HG03039 (cell line): Measurements from ENCODE around the gene TRPC3.

Experiments
- ATAC-seq: cut with Tn5 transposase; IDR thresholded peaks from one replicate; pipeline ENCODE4 v1.9.1; 2021; ENCODE audit warnings: mild to moderate bottlenecking, moderate library complexity; ENCODE audit not compliant: unreplicated experiment

Gene TRPC3

GRCh38 chr4:121876070-121876469 is 75.8 kb downstream of the TRPC3 start:
- ATAC-seq: no peak

DNA sequence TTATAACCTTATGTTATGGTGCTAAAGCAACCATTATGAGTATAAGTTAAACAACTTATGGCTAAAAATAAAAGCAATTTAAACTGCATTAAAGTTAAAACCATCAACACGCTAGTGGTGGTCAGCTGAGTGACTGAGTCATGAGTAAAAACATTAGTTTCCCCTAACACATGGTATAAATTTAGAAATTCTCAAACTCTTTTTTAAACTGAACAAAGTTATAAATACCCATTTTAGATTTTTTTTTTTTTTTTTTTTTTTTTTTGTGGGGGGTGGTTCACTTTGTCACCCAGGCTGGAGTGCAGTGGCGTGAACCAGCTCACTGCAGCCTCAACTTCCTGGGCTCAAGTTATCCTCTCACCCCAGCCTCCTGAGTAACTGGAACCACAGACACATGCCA is 76.2 kb downstream of the TRPC3 start:
- ATAC-seq: no peak

- no peak for ATAC-seq
These were observed 78.3 kb downstream of the TRPC3 start for GRCh38 chr4:121873604-121874003.

- ATAC-seq: peak; percentile 99
These were observed 81.7 kb downstream of the TRPC3 start, which contains the start of gene BBS7 for GRCh38 chr4:121869841-121870822. Gene BBS7, minus strand, starts transcription at chr4:121870474. Its CDS starts 161 bp downstream, at chr4:121870313.

DNA sequence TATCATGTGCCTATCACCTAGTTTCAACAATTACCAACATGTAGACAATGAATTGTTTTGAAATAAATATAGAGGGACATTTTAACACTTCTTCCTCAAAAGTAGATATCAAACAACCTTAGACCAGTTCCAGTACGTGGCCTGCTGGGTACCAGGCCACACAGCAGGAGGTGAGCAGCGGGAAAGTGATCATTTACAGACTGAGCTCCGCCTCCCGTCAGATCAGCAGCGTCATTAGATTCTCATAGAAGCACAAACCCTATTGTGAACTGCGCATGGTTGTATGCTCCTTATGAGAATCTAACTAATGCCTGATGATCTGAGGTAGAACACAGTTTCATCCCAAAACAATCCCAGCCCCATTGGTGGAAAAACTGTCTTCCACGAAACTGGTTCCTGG is 88.1 kb downstream of the TRPC3 start:
- no peak for ATAC-seq

- no peak for ATAC-seq
These were observed 90.4 kb downstream of the TRPC3 start for GRCh38 chr4:121861426-121861825.

- ATAC-seq: no peak
These were observed 91.7 kb downstream of the TRPC3 start for GRCh38 chr4:121860121-121860520.

DNA sequence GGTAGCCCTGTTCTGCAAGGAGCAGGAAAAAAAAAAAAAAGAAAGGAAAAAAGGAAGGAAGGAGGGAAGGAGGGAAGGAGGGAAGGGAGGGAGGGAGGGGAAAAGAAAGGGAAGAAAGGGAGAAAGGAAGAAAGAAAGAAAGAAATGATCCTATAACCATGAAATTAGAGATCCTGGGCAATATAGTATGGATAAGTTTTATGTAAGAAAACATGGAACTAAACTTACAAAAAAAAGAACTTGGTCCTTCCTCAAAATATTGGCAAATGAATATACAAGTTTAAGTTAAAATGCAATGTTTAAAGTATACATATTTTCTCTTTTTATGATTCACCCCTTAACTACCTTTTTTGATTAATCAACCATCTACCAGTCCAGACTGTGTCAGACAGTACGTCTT is 100.5 kb downstream of the TRPC3 start:
- no peak for ATAC-seq

- ATAC-seq: no peak
These were observed 105.2 kb downstream of the TRPC3 start for GRCh38 chr4:121846662-121847061.

DNA sequence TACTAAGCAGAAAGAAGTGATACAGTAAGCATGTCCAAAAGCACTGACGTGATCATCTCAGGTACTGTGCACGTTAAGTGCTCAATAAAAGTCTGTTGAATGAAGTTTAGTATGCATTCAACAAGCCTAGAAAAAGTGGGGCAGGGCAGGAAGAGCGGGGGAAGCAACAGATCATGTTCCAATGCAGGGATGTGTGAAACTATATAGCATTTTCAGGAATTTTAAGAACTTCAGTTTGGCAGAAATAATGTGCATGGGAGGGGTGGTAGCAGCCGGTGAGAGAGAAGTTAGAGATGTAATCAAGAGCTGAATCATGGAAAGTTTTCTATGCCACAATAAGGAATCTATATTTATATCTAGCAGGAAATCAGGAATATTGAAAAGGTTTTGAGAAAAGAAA is 109.0 kb downstream of the TRPC3 start:
- no peak for ATAC-seq

DNA sequence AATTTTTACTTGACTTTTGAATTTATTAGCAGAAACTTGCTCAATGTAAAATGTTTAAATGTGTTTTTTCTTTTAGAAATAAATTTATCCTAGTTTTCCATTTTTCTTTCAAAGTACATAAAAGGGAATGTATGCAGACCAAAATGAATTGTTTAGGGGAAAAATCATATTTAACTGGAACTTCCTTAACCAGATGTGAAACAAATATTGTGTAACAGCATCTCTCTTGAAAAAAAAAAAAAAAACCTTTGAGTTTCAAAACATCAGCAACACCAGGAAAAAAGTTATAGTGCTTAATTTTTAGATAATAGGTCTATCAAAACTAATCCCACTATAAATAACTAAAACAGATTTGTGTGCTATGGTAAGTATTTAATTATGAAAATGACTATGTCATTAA is 113.7 kb downstream of the TRPC3 start:
- no peak for ATAC-seq

GRCh38 chr4:121829511-121829910 is 122.3 kb downstream of the TRPC3 start:
- ATAC-seq: no peak
